NCI-H748 (cell line): Measurements from ENCODE around the gene ACAP2.
"Not testable (repeated sequence)": the region's sequence is repeated elsewhere in the genome, so short reads cannot be mapped to it uniquely, and the experiment has no call there.

Experiments
- DNase-seq: peaks from one replicate; lab custom pipeline; 2025; ENCODE audit not compliant: unreplicated experiment; lab: John Stamatoyannopoulos, UW

Gene ACAP2, protein sequence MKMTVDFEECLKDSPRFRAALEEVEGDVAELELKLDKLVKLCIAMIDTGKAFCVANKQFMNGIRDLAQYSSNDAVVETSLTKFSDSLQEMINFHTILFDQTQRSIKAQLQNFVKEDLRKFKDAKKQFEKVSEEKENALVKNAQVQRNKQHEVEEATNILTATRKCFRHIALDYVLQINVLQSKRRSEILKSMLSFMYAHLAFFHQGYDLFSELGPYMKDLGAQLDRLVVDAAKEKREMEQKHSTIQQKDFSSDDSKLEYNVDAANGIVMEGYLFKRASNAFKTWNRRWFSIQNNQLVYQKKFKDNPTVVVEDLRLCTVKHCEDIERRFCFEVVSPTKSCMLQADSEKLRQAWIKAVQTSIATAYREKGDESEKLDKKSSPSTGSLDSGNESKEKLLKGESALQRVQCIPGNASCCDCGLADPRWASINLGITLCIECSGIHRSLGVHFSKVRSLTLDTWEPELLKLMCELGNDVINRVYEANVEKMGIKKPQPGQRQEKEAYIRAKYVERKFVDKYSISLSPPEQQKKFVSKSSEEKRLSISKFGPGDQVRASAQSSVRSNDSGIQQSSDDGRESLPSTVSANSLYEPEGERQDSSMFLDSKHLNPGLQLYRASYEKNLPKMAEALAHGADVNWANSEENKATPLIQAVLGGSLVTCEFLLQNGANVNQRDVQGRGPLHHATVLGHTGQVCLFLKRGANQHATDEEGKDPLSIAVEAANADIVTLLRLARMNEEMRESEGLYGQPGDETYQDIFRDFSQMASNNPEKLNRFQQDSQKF

GRCh38 chr3:195442573-195443390, at the start of gene ACAP2:
Gene ACAP2, minus strand, starts transcription at chr3:195443020. Its CDS starts 173 bp downstream, at chr3:195442847.
- DNase-seq, result peak; percentile 98

DNA sequence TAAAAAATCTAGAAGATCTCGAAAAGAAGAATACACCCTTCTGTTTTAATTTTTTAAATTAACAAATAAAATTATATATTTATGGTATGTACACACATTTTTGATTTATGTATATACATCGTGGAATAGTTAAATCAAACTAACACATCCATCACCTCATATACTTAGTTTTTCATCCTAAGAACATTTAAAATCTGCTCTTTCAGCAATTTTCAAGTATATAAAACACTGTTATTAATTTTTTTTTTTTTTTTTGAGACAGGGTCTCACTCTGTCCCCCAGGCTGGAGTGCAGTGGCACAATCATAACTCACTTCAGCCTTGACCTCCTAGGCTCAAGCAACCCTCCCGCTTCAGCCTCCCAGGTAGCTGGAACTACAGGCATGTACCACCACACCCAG, 32.8 kb upstream of the ACAP2 start:
- DNase-seq, result no peak

GRCh38 chr3:195475116-195475515, 32.3 kb upstream of the ACAP2 start:
- DNase-seq, result not testable (repeated sequence)

- DNase-seq, result no peak
Observed at GRCh38 chr3:195468841-195469240, 26.0 kb upstream of the ACAP2 start.

DNA sequence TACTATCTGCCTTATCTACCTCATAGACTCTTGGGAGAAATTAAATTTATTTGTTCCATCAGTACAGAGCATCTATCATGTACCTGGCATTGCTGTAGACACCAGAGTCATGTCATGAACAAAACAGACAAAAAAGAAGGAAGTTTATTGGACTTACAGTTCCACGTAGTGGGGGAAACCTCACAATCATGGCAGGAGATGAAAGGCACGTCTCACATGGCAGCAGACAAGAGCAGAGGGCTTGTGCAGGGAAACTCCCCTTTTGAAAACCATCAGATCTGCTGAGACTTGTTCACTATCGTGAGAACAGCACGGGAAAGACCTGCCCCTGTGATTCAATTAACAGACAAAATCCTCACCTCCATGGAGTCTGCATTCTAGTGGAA, 25.6 kb upstream of the ACAP2 start:
- no peak for DNase-seq

- no peak for DNase-seq
Observed at GRCh38 chr3:195467641-195468390, 25.0 kb upstream of the ACAP2 start.

DNA sequence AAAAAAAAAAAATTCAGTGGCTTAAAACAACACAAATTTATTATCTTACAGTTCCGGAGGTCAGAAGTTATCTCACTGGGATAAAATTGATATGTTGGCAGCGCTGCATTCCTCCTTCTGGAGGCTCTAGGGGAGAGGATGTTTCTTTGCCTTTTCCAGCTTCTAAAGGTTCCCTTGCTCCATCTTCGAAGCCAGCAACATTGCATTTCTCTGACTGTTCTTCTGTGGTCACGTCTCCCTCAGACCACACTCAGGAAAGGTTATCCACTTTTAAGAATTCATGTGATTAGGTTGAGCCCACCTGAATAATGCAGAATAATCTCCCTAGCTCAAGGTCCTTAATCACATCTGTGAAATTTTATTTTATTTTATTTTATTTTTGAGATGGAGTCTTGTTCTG, 23.4 kb upstream of the ACAP2 start:
- DNase-seq, result no peak

- not testable (repeated sequence) for DNase-seq
Observed at GRCh38 chr3:195462922-195463321, 20.1 kb upstream of the ACAP2 start.

DNA sequence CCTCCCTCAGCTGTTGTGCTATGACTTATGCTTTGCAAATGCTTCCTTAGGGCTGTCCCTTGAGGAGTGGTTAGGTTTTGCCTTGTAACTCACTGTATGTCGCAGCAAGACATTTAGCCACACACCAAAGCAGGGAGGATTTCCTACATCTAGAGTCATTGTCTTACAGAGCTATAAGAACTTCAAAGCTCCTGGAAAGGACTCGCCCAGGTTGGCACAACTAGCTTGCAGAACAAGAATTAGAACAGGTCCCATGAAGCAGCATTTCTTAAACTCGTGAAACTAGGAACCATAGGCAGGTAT, 19.4 kb upstream of the ACAP2 start:
- no peak for DNase-seq

DNA sequence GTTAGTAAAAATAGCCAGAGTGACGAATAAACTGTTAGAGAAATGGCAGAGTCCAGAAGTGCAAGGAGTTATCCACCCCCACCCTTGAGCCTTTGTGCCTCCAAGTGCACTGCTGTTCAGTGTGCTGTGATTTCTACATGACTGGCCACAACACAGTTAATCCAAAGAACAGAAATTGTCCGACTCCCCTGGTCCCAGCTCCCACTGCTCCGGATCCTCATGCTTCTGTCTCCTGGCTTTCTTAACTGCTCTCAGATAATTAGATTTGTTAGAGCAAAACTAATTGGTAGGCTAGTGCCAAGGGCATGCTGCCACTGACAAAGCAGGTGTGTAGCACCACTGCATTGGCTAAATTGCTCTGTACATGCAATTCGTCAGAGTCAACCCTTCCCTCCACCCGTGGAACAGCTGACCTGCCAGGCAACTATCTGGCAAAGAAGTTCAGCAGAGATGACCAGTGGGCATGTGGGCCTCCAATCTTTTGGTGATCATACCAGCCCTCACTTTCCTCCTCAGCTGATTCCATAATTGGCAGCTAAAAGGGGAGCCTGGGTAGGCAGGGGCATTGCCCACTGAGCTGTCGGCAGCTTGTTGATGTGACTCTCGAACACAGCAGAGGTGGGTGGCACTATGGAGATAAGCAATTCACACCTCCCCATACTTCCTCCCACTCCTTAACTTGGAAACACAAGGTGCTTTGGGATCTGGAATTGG, 18.9 kb upstream of the ACAP2 start:
- DNase-seq, result no peak

GRCh38 chr3:195460091-195460713, 17.4 kb upstream of the ACAP2 start:
- no peak for DNase-seq

- DNase-seq, result no peak
Observed at GRCh38 chr3:195458316-195458717, 15.5 kb upstream of the ACAP2 start.

DNA sequence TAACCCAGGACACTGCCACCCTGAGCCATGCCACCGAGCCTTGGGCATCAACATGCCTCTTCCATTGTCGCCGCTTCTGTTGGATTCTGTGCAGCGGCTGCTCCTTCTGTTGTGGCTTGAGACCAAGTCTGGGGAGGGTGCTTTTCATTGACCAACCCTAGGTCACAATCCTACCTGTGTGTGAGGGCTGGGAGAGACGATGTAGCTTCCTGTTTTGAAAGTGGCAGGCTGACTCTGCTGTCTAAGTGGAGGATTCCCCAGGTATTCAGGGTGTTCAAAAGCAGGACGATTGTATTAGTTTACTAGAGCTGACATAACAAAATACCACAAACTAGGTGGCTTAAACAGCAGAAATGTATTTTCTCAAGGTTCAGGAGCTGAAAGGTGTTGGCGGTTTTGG, 13.0 kb upstream of the ACAP2 start:
- no peak for DNase-seq

DNA sequence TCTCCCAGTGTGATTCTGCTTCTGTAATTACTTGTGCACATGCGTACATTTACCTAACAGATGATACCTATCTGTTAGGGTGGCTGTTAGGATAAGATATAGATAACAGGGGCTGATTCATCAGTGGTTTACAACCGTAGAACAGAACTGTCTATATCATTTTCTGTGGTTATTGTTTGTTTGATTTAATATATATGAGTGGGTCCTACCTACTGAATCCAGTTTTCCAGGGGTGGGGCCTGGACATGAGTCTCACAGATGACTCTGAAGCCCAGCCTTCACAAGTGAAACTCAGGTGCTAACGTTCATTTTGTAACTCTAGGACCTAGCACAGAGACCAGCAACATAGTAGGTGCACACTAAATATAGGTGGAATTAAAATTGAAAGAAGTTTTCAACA, 10.4 kb upstream of the ACAP2 start:
- no peak for DNase-seq

DNA sequence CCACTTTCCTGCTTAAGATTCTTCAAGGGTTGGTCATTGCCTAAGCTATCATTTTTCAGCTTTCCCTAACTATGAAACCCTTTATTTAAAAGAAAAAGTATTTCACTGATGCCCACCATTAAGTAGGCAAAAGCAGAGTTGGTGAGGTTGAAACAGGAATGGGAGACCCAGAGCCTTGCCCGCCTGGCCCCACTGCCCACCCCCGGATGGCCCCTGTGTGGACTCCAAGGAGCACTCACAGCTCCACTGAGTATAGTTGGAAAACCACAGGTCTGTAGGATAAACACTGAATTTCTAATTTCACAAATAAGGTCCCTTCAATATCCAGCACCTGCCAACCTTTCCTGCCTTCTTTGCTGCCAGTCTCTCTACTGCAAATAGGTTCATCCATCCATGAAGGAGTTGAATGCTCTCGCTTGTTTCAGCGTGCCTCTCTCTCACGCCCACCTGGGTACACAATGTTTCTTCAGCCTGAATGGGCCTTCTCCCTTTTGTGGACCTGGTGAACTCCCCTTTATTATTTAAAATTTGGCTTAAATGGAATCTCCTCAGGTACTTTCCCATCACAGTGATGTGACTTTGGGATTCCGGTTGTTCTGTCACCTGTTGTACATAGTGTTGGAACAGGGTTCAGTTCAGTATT, 8.7 kb upstream of the ACAP2 start:
- DNase-seq, result peak; percentile 79

- DNase-seq, result no peak
Observed at GRCh38 chr3:195450731-195451229, 8.0 kb upstream of the ACAP2 start.

DNA sequence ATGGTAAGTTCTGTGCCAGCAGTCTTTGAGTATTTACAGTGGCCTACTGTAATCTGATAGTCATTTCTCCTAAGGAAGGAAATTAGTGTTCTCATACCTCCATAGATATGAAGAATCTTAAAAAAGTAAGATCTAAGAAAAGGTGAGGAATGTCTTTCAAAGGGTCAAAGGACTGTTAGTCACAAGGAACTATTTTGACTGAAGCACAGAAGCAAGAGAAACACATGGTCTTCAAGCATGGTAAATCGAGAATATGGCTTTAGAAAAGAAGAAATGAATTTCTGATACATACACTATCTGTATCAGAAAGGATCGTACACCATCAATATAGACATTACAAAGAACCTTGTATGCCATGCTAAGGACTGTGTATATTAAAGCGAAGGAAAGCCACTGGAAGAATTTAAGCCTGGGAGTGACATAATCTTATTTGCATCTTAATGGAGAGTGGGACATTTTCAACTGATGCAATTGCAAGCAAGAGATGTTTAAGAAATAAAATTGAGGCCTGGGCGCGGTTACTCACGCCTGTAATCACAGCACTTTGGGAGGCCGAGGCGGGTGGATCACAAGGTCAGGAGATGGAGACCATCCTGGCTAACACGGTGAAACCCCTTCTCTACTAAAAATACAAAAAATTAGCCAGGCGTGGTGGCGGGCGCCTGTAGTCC, 5.5 kb upstream of the ACAP2 start:
- DNase-seq, result no peak

- DNase-seq, result no peak
Observed at GRCh38 chr3:195447201-195447600, 4.4 kb upstream of the ACAP2 start.

GRCh38 chr3:195446359-195446758, 3.5 kb upstream of the ACAP2 start:
- no peak for DNase-seq
